ENCODE results near the gene TRIM50.
"Not testable (repeated sequence)": the region's sequence is repeated elsewhere in the genome, so short reads cannot be mapped to it uniquely, and the experiment has no call there.

The TRIM50 gene

DNA sequence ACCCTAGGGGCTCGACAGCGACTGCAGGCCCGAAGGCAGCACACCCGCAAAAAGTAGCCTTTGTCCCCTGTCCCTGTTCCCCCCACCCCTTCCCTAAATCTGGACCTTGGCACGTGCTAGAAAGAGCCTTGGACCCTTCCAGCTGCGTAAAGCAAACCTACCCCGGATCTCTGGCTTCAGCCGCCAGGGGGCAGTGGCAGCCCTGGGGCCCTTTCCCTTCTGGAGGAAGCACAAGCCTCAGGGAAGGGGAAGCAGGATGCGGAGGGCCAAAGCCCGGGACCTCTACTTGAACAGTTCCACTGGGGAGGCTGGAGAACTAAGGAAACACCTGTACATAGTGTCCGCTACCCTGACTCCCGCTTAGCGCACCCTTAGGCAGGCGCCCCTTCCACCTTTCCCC is 26.8 kb downstream of the TRIM50 start:
- H3K4me1 Mint-ChIP-seq (ENCODE audit: low read depth in 2 of 2); ATAC-seq (replicated peaks); DNase-seq; H3K27me3 Mint-ChIP-seq; H3K9me3 Mint-ChIP-seq; H3K27ac Mint-ChIP-seq; H3K4me3 Mint-ChIP-seq: not testable (repeated sequence)
- peaks cover 23% of the 10 kb centered on the region for H3K36me3 Mint-ChIP-seq (ENCODE audit: insufficient read depth)

DNA sequence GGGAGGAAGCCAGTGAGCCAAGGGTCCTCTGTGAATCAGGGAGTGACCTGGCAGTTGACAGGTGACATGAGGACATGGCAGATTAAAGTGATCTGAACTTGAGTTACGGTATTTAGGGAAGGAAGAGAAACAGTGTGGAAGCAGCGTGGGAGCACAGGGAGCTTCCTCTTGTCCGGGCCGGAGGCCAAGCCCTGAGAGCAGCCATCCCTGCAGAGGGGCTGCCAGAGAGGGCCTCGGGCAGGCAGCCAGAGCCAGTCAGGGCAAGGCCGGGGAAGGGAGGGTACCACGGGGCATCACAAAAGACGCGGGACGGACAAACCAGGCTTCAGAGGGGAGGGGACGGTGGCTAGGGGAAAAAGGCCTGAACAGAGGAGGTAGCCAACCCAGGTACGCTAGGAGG is 28.1 kb downstream of the TRIM50 start:
- not testable (repeated sequence) for H3K27ac Mint-ChIP-seq; ATAC-seq (replicated peaks); H3K4me3 Mint-ChIP-seq; H3K4me1 Mint-ChIP-seq (ENCODE audit: low read depth in 2 of 2); H3K9me3 Mint-ChIP-seq; H3K27me3 Mint-ChIP-seq; DNase-seq
- H3K36me3 Mint-ChIP-seq (ENCODE audit: insufficient read depth), result peaks cover 14% of the 10 kb centered on the region

DNA sequence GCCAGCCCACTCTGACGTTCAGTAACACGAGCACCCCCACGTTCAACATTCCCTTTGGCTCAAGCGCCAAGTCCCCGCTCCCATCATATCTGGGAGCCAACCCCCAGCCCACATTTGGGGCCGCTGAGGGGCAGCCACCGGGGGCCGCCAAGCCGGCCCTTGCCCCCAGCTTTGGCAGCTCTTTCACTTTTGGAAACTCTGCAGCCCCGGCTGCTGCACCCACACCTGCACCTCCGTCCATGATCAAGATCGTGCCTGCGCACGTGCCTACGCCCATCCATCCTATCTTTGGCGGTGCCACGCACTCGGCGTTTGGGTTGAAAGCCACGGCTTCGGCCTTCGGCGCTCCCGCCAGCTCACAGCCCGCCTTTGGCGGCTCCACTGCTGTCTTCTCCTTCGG is 30.2 kb downstream of the TRIM50 start:
- not testable (repeated sequence) for H3K36me3 Mint-ChIP-seq (ENCODE audit: insufficient read depth); DNase-seq; H3K4me3 Mint-ChIP-seq; H3K4me1 Mint-ChIP-seq (ENCODE audit: low read depth in 2 of 2); H3K27me3 Mint-ChIP-seq; ATAC-seq (replicated peaks); H3K9me3 Mint-ChIP-seq; H3K27ac Mint-ChIP-seq

DNA sequence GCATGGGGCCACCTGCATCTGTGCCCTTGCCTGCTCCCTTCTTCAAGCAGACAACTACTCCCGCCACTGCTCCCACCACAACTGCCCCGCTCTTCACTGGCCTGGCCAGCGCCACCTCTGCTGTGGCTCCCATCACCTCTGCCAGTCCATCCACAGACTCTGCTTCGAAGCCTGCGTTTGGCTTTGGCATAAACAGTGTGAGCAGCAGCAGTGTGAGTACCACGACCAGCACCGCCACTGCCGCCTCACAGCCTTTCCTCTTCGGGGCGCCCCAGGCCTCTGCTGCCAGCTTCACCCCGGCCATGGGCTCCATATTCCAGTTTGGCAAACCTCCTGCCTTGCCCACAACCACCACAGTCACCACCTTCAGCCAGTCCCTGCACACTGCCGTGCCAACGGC is 30.6 kb downstream of the TRIM50 start:
- not testable (repeated sequence) for H3K36me3 Mint-ChIP-seq (ENCODE audit: insufficient read depth); H3K4me3 Mint-ChIP-seq; H3K27ac Mint-ChIP-seq; H3K27me3 Mint-ChIP-seq; H3K4me1 Mint-ChIP-seq (ENCODE audit: low read depth in 2 of 2); DNase-seq; H3K9me3 Mint-ChIP-seq
- ATAC-seq (replicated peaks), result peak; percentile 49

DNA sequence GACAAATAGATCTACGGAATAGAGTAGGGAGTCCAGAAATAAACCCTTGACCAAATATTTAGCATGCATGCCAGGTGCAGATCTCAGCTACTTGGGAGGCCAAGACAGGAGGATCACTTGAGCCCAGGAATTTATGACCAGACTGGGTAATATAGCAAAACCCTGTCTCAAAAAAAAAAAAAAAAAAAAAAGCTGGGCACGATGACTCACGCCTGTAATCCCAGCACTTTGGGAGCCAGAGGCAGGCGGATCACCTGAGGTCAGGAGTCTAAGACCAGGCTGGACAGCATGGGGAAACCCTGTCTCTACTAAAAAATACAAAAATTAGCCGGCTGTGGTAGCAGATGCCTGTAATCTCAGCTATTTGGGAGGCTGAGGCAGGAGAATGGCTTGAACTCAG is 50.7 kb downstream of the TRIM50 start:
- H3K36me3 Mint-ChIP-seq (ENCODE audit: insufficient read depth); DNase-seq; H3K27me3 Mint-ChIP-seq; H3K4me1 Mint-ChIP-seq (ENCODE audit: low read depth in 2 of 2); H3K4me3 Mint-ChIP-seq; H3K9me3 Mint-ChIP-seq; H3K27ac Mint-ChIP-seq; ATAC-seq (replicated peaks): not testable (repeated sequence)

DNA sequence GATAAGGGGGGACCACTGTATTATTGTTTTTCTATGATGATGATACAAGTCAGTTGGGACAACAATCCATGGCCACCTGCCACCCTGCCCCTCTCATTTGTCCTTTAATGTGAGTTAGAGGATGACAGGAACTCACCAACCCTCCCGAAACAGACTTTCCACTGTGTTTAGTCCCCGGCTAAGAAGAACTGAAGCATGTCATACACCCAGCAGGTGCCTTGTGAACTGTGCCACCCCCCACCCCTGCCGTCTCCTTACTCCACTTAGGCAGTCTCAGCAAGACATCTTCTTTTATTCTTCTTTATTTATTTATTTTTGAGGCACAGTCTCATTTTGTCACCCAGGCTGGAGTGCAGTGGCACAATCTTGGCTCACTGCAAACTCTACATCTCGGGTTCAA is 60.1 kb downstream of the TRIM50 start:
- DNase-seq; ATAC-seq (replicated peaks); H3K36me3 Mint-ChIP-seq (ENCODE audit: insufficient read depth); H3K4me1 Mint-ChIP-seq (ENCODE audit: low read depth in 2 of 2); H3K9me3 Mint-ChIP-seq; H3K27me3 Mint-ChIP-seq; H3K4me3 Mint-ChIP-seq; H3K27ac Mint-ChIP-seq: not testable (repeated sequence)

DNA sequence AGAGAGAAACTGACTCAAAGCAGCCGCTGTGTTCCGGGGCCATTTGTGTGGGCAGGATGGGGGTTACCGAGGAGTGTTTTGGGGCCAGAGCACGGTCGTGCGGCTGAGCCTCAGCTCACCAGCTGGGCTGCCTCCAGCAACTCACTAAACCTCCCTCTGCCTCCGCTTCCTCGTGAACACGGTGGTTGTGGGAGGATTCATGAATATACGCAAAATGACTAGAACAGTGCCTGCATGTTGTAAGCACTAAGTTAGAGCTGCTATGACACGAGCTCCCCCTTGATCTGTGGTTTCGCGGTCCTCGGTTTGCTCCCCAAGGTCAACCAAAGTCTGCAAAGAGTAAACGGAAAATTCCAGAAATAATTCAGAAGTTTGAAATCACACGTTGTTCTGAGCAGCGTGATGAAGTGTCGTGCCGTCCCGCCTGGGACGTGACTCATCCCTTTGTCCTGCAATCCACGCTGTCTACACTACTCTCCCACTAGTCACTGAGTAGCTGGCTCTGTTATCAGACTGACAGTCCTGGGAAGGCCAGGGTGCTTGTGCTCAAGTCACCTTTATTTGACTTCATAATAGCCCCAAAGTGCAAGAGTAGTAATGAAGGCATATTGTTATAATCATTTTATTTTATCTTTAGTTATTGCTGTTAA is 61.0 kb downstream of the TRIM50 start:
- not testable (repeated sequence) for DNase-seq; H3K27me3 Mint-ChIP-seq; H3K27ac Mint-ChIP-seq; H3K9me3 Mint-ChIP-seq; H3K36me3 Mint-ChIP-seq (ENCODE audit: insufficient read depth); H3K4me1 Mint-ChIP-seq (ENCODE audit: low read depth in 2 of 2); H3K4me3 Mint-ChIP-seq
- ATAC-seq (replicated peaks), result peak; percentile 49

Data from effector memory CD8-positive, alpha-beta T cell (primary cell).